Skeletal muscle cell (primary cell): ENCODE measurements around the gene ACP7.
"Not testable (repeated sequence)": the region's sequence is repeated elsewhere in the genome, so short reads cannot be mapped to it uniquely, and the experiment has no call there.

Experiments used
- DNase-seq: peaks from one replicate; pipeline ENCODE4 v3.0.0-alpha.2; 2010; ENCODE audit warnings: low read depth
- H3K4me3 ChIP-seq: 2 replicates; pipeline ENCODE4 v1.5.1; 2011; ENCODE audit warnings: low read depth, mild to moderate bottlenecking, control low read depth, low read length, moderate library complexity

Gene ACP7

DNA sequence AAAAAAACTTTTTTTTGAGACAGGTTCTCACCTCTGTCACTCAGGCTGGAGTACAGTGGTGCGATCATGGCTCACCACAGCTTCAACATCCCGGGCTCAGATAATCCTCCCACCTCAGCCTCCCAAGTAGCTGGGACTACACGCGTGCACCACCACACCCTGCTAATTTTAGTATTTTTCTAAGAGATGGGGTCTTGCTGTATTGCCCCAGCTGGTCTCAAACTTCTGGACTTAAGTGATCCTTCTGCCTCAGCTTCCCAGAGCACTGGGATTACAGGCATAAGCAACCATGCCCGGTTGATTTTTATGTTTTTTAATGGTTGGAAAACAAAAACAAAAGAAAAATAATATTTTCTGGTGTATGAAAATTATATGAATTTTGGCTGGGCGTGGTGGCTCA lies 9.2 kb upstream of the ACP7 start:
- no peak for DNase-seq
- H3K4me3 ChIP-seq = no peak overlapping the region

DNA sequence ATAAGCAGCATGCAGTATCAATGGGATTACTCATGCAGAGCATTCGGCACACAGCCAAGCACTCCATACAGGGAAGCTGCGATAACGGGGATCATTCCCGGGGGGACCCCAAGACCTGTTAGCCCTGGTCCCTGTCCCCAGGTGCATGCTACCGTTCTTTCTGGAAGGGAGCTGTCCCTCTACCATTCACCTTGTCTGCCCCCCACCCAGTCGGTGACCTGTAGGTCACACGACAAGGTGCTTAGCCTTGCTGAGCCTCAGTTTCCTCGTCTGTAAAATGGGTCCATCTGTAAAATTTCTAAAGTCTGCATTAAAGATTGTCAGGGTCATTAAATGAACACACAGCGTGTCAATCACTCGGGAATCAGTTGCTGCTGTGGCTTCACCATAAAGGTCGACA lies 6.8 kb upstream of the ACP7 start:
- DNase-seq = no peak

DNA sequence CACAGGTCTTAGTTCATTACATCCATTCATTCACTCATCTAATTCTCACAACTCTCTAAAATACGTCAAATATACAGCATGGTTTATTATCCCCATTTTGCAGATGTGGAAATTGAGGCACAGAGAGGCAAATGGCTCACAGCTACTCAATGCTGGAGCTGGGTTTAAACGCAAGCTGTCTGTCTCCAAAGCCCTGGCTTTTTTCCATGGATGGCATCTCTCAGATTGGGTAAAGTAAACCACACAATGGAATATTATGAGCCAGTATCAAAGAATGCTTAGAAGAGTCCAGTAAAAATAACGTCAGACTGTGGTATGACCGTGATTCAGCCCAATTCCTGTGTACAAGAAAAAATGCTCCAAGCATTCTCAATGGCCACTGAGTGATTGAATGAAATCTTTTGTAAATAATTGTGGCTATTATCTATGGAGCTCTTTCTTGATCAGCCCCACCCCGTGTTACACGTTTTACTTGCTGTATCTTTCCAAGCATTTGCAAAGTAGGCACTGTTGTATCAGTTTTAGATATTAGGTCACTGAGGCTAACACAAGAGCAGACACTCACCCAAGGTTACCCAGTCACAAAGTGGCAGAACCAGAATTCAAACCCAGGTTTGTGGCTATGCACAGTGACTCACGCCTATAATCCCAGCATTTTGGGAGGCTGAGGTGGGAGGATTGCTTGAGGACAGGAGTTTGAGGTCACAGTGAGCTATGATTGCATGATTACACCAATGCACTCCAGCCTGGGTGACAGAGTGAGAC lies 5.5 kb upstream of the ACP7 start:
- no peak overlapping the region for H3K4me3 ChIP-seq
- DNase-seq = peak; percentile 82

More for the DNA sequence above, 6.8 kb upstream of the ACP7 start:
- no peak overlapping the region for H3K4me3 ChIP-seq

DNA sequence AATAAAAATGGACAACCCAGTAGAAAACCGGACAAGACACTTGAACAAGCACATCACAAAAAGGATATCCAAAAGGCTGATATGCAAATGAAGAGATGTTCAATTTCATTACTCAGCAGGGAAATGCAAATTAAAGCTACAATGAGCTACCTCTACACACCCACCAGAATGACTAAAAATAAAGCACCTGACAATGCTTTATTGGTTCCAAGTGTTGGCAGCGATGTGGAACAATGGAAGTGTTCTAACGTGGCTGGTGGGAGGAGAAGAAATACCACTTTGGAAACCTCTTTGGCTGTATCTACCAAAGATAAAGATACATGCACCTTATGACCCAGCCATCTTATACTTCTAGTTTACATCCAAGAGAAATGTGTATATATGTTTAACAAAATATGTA lies 3.7 kb upstream of the ACP7 start:
- no peak overlapping the region for H3K4me3 ChIP-seq
- DNase-seq = no peak

DNA sequence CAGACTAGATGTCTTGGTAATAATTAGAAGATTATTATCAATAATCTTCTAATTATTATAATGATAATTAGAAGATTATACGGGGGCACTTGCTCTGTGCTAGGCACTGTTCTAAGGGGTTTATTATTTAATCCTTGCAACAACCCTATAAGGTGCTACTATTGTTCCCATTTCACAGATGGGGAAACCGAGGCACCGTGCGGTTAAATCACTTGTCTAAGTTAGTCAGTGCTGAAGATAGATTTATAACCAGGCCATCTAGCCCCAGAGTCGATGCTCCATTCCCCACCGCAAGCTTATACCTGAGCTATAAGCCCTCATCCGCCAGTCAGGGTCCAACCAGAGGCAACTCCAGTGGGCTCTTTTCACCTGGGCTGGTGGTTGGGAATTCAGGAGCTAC lies 2.0 kb upstream of the ACP7 start:
- no peak for DNase-seq
- H3K4me3 ChIP-seq = no peak overlapping the region

DNA sequence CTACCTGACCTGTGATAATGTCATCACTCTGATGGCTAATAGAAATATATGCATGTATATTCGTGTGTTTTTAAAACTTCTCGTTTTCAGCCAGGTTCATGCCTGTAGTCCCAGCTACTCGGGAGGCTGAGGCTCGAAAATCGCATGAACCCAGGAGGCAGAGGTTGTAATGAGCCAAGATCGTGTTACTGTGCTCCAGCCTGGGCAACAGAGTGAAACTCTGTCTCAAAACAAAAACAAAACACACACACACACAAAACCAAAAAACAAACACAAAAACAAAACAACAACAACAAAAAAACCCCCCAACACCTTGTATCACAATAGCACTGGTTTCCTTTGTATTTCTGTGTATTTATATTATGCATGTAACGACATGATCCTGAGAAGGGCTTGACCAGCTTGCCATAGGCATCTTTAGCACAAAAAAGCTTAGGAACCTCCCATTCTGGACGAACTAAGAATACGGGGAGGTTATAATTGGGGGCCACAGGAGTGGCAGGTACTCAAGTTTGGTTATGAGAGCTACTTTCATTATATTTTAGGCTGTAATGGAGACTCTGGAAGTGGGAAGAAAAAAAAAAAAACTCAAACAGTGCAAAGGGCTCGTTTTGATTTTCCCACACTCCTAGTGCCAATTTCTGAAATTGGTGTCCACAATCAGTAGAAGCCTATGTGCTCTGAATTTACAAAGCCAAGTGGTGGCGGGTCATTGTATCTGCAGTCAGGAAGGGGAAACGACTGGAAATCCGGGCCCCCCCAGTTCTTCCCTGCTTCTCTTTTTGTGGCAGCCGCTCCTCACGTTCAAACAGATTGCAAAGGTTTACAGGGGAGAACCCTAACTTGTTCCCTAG lies 1.2 kb upstream of the ACP7 start:
- no peak for DNase-seq
- peak overlapping the region; percentile 50 for H3K4me3 ChIP-seq

DNA sequence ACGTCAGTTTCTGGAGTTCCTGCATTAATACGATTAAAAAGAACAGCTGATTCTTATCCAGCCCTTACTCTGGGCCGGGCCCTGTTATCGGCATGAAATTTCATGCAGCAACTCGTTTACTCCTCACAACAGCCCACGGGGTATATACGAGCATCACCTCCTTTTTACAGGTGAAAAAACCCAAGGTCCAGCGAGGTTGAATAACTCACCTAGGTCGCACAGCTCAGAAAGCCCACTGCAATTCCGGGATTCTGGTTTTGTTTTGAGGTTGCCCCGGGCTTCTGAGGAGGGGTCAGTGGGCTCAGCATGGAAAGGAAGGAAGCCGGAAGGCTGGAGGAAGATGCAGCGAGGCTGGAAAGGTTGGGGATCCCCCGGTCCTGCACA lies 577 bp upstream of the ACP7 start:
- peak overlapping the region; percentile 50 for H3K4me3 ChIP-seq
- no peak for DNase-seq

DNA sequence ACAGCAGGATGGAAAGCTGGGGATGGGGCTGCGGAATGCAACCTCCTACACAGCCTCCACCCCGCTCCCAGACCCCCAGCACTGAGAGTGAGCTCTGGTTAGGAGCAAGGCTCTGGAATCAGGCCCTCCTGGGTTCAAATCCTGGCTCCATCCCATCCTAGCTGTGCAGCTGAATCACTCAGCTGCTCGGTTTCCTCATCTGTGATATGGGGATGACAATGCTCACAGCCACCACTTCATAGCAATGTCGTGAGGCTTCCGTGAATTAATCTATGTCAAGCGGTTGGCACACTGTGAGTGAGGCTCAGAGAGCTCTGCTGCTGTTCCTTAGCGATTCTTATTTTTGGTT lies 538 bp downstream of the ACP7 start:
- peak overlapping the region; percentile 50 for H3K4me3 ChIP-seq
- no peak for DNase-seq

DNA sequence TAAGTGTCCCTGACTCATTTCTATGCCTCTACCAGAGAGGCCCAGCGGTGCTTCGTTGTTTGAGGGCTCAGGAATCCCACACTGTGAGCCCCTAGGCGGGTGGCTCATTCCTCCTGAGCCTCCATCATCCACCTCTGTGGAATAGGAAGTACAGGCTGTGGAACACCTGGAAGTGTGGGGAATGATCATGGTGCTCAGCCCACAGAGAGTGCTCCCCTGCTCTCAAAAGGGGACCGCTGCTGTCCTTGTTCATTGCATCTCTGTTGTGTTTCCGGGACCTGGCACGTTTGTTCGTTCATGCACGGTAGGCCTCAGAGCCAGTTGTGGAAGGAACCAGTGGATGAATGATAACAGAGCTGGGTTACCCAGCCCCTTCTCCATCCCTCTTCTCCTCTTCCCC lies 1.2 kb downstream of the ACP7 start:
- no peak for DNase-seq
- H3K4me3 ChIP-seq = no peak overlapping the region

DNA sequence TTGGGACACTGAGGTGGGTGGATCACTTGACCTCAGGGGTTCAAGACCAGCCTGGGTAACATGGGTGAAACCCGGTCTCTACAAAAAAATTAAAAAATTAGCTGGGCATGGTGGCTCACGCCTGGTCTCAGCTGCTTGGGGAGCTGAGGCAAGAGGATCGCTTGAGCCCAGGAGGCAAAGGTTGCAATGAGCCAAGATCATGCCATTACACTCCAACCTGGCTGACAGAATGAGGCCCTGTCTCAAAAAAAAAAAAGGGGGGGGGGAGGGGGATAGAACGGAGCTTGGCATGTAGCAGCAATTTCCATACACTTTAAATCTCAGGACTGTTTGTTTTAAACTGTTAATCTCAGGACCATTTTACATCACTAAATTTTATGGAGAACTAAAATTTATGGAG lies 2.2 kb downstream of the ACP7 start:
- H3K4me3 ChIP-seq = no peak overlapping the region
- DNase-seq = no peak

DNA sequence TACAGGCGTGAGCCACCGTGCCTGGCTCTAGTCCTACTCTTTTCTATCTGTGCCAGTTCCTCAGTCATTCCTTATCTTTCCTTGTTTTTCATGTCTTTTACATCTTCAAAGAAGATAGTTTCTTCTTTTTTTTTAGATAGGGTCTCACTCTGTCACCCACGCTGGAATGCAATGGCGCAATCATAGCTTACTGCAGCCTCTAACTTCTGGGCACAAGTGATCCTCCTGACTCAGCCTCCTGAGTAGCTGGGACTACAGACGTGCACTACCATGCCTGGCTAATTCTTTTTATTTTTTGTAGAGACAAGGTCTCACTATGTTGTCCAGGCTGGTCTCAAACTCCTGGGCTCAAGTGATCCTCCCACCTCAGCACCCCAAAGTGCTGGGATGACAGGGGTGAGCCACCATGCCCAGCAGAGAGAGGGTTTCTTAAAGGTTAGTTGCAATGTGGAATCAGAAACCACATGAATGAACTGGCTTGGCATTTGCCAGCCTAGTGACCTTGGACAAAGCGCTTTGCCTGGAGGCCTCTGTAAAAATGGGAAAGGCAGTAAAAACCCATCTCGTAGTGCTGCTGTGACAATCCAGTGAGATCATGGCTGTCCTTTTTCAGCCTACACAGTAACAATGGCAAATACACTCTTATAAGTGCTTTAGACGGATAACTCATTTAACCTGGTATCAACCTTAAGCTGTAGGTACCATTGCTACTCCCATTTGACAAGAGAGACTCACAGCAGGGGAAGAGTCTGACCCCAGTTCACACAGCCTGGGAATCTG lies 3.9 kb downstream of the ACP7 start:
- no peak overlapping the region for H3K4me3 ChIP-seq
- DNase-seq = no peak

DNA sequence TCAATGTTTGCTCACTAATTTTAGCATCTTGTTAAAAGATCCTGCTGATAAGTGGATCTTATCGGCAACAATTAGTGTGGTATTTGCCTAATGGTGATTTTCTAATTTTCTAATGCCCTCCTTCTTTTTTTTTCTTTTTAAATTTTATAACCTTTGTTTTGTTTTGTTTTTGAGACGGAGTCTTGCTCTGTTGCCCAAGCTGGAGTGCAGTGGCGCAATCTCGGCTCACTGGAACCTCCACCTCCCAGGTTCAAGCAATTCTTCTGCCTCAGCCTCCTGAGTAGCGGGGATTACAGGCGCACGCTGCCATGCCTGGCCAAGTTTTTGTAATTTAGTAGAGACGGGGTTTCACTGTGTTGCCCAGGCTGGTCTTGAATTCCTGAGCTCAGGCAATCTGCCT lies 5.8 kb downstream of the ACP7 start:
- not testable (repeated sequence) for DNase-seq, H3K4me3 ChIP-seq

DNA sequence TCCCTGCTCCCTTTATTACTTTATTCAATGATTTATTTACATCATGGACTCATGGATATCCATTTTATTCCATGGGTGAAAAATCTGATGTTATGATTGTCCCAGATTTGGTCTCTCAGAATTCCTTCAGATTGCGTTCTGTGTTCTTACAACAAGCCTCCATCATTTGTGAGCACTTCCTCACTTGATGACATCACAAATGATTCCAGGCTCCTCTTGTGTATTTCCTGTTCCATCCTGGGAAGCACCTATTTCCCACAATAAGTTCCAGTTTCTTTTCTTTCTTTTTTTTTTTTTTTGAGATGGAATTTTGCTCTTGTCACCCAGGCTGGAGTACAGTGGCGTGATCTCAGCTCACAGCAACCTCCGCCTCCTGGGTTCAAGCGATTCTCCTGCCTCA lies 6.7 kb downstream of the ACP7 start:
- no peak overlapping the region for H3K4me3 ChIP-seq
- no peak for DNase-seq

DNA sequence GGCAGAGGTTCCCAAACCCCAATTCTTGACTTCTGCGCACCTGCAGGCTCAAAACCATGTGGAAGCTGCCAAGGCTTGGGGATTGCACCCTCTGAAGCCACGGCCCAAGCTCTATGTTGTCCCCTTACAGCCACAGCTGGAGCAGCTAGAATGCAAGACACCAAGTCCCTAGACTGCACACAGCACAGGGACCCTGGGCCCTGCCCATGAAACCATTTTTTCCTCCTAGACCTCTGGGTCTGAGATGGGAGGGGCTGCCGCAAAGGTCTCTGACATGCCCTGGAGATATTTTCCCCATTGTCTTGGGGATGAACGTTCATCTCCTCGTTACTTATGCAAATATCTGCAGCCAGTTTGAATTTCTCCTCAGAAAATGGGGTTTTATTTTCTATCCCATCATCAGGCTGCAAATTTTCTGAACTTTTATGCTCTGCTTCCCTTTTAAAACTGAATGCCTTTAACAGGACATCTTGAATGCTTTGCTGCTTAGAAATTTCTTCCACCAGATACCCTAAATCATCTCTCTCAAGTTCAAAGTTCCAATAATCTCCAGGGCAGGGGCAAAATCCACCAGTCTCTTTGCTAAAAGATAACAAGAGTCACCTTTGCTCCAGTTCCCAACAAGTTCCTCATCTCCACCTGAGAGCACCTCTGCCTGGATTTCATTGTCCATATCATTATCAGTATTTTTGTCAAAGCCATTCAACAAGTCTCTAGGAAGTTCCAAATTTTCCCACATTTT lies 11.8 kb downstream of the ACP7 start:
- H3K4me3 ChIP-seq, DNase-seq: not testable (repeated sequence)

DNA sequence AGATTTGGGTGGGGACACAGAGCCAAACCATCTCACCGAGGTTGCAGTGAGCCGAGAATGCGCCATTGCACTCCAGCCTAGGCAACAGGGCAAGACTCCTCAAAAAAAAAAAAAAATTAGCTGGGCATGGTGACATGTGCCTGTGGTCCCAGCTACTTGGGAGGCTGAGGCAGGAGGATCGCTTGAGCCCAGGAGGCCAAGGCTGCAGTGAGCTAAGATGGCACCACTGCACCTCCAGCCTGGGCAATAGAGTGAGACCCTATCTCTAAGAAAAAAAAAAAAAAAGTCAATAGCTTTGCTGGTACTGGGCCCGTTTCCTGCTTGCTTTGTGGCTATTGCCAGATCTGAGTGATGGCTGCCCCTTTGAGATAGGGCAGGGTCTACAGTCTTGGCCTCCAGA lies 13.1 kb downstream of the ACP7 start:
- DNase-seq = no peak

DNA sequence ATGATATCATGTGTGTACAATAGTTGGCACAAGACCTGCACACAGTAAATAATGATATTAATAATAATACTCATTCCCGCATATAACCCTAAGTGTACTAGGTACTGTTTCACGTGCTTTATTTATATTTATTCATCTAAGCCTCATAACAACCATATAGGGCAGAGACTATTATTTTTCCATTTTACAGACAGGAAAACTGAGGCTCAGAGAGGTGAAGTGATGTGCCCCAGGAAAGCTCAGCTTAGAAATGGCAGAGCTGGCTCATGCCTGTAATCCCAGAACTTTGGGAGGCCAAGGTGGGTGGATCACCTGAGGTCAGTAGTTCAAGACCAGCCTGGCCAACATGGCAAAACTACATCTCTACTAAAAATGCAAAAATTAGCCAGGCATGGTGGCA lies 13.6 kb downstream of the ACP7 start:
- DNase-seq = no peak
- no peak overlapping the region for H3K4me3 ChIP-seq

More for the DNA sequence above, 13.1 kb downstream of the ACP7 start:
- H3K4me3 ChIP-seq = no peak overlapping the region

DNA sequence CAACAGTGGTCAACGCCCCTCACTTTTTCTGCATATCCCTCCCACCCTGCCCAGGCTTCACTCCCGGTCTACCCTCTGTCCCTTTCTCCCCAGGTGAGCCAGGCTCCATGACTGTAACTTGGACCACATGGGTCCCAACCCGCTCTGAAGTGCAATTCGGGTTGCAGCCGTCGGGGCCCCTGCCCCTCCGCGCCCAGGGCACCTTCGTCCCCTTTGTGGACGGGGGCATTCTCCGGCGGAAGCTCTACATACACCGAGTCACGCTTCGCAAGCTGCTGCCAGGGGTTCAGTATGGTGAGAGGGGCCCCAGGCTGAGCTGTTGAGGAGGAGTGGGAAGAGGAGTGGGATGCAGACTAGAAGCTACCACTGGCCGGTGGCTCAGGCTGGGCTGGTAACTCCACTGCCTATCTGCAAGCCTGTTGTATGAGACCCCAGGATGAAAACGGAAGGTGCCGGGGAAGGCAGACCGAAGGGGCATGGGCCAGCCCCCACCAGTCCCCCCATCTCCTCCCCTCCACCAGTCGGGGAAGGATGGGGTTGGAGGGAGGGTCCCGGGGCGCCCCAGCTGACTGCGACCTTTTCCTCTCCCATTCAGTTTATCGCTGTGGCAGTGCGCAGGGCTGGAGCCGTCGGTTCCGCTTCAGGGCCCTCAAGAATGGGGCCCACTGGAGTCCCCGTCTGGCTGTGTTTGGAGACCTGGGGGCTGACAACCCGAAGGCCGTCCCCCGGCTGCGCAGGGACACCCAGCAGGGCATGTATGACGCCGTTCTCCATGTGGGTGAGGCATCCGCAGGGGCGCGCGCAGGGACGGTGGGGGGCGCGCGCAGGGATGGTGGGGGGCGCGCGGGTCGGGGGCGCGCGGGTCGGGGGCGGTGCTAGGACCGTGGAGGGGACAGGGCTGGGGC lies 14.4 kb downstream of the ACP7 start:
- DNase-seq = no peak
- no peak overlapping the region for H3K4me3 ChIP-seq

DNA sequence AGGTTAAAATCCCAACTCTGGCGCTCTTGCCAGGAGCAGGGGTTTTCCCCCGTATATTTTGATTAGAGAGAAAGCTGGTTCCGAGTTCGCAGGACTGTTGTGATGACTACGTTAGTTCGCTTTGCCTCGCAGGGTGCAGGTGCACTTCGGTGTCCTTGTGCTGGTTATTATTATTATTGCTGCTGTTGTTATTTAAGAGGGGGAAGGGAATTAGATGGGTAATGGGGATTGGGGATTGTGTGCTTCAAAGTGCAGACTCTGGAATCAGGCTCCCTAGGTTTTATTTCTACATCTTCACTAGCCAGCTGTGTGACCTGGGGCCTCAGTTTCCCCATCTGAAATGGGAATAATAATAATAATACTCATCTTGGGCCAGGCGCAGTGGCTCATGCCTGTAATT lies 15.2 kb downstream of the ACP7 start:
- DNase-seq = no peak
- H3K4me3 ChIP-seq = no peak overlapping the region
